H1 (cell line): ENCODE measurements around the gene SS18. TPM values are rescaled to one million over a fixed set of nuclear protein-coding genes. Genes with fewer than 3 reads are reported as not detected.

Experiments used
- CTCF ChIA-PET: fragments of 300-600 bp; sonication (Branson Sonifier 250); formaldehyde crosslinking; loops from one replicate; lab custom pipeline; 2021; ENCODE audit not compliant: partially characterized antibody; lab: Charles Lee
- POLR2A ChIA-PET: fragments of 300-600 bp; sonication (Branson Sonifier 250); formaldehyde crosslinking; loops from one replicate; lab custom pipeline; 2021; ENCODE audit warnings: inconsistent platforms; ENCODE audit not compliant: partially characterized antibody; lab: Charles Lee
- DNase-seq, 2 experiments: peaks; one replicate each; pipeline versions ENCODE4 v3.0.0 to v3.0.0-alpha.2; 2010 to 2022; ENCODE audit warnings: low spot score in 2 of 2, low read depth in 1 of 2, mixed read lengths in 1 of 2
- FAIRE-seq: peaks from 2 replicates; lab custom pipeline; 2011; peaks lifted over from hg19 to GRCh38; lab: Jason Lieb, UNC
- H2AFZ ChIP-seq: 2 replicates; pipeline ENCODE4 v1.8.1; 2012; ENCODE audit warnings: low read length, inconsistent platforms
- H2AK5ac ChIP-seq: 2 replicates; pipeline ENCODE4 v1.6.1; 2013; ENCODE audit warnings: low read depth, low read length
- H2BK120ac ChIP-seq: replicated peaks from 2 replicates; pipeline ENCODE3; 2013; ENCODE audit warnings: low read depth, low read length, inconsistent platforms
- H2BK12ac ChIP-seq: 2 replicates; pipeline ENCODE4 v1.6.1; 2013; ENCODE audit warnings: low read depth, low read length
- H2BK15ac ChIP-seq: 2 replicates; pipeline ENCODE4 v1.6.1; 2013; ENCODE audit warnings: low read length
- H2BK20ac ChIP-seq: 2 replicates; pipeline ENCODE4 v1.6.1; 2013; ENCODE audit warnings: low read length
- H2BK5ac ChIP-seq: 2 replicates; pipeline ENCODE4 v1.6.1; 2013; ENCODE audit warnings: low read depth, low read length
- H3K14ac ChIP-seq: 2 replicates; pipeline ENCODE4 v1.6.1; 2013; ENCODE audit warnings: inconsistent platforms; ENCODE audit not compliant: insufficient read length
- H3K18ac ChIP-seq: 2 replicates; pipeline ENCODE4 v1.6.1; 2013; ENCODE audit warnings: low read length; ENCODE audit errors: extremely low read depth
- H3K23ac ChIP-seq: 2 replicates; pipeline ENCODE4 v1.6.1; 2013; ENCODE audit warnings: inconsistent platforms; ENCODE audit not compliant: insufficient read length
- H3K23me2 ChIP-seq: 2 replicates; pipeline ENCODE4 v1.6.1; 2013; ENCODE audit warnings: low read depth, low read length
- H3K27ac ChIP-seq: 2 replicates; pipeline ENCODE4 v1.6.1; 2011; ENCODE audit warnings: low read depth, low read length, inconsistent platforms
- H3K27me3 ChIP-seq, 4 experiments: replicated peaks in 1 of 4; 1 replicate in 1 of 4; 2 replicates in 3 of 4; pipeline versions ENCODE4 v1.6.1 to v1.8.1; 2011 to 2013; ENCODE audit warnings: low read length in 3 of 4, mild to moderate bottlenecking in 3 of 4, inconsistent platforms in 2 of 4, mixed read lengths in 2 of 4, moderate library complexity in 1 of 4; ENCODE audit not compliant: control insufficient read depth in 3 of 4, insufficient read depth in 3 of 4; ENCODE audit errors: extremely low read depth in 1 of 4
- H3K36me3 ChIP-seq, 4 experiments: 2 replicates each; pipeline versions ENCODE4 v1.6.1 to v1.8.1; 2011 to 2013; ENCODE audit warnings: mild to moderate bottlenecking in 4 of 4, low read length in 3 of 4, moderate library complexity in 2 of 4, control low read depth in 1 of 4, inconsistent platforms in 1 of 4; ENCODE audit not compliant: insufficient read depth in 4 of 4, control insufficient read depth in 2 of 4
- H3K4ac ChIP-seq: replicated peaks from 2 replicates; pipeline ENCODE3; 2013; ENCODE audit warnings: low read length, low read depth, mixed read lengths, inconsistent platforms; ENCODE audit not compliant: insufficient read length
- H3K4me1 ChIP-seq, 4 experiments: replicated peaks in 1 of 4; 1 replicate in 1 of 4; 2 replicates in 3 of 4; pipeline versions ENCODE4 v1.6.1 to v1.8.1; 2011 to 2013; ENCODE audit warnings: low read length in 3 of 4, inconsistent platforms in 2 of 4, mixed read lengths in 1 of 4; ENCODE audit not compliant: insufficient read depth in 4 of 4, control insufficient read depth in 3 of 4
- H3K4me2 ChIP-seq, 2 experiments: 2 replicates each; pipeline versions ENCODE4 v1.6.1 to v1.8.1; 2011 to 2013; ENCODE audit warnings: low read depth in 2 of 2, low read length in 2 of 2, control low read depth in 1 of 2, inconsistent platforms in 1 of 2, mild to moderate bottlenecking in 1 of 2; ENCODE audit not compliant: insufficient read depth in 1 of 2
- H3K4me3 ChIP-seq, 4 experiments: fragments of 200-600, 300-600 bp in 1 of 4; sonication (generic), shearing (Covaris generic), sonication (Bioruptor Twin) in 1 of 4; 2 replicates each; pipeline versions ENCODE4 v1.5.1 to v1.8.1; 2011 to 2016; ENCODE audit warnings: low read length in 4 of 4, low read depth in 3 of 4, control low read depth in 2 of 4, inconsistent platforms in 2 of 4, mild to moderate bottlenecking in 2 of 4, mixed read lengths in 1 of 4, moderate library complexity in 1 of 4; ENCODE audit not compliant: insufficient read depth in 2 of 4; ENCODE audit errors: extremely low read depth in 1 of 4
- H3K56ac ChIP-seq: replicated peaks from 2 replicates; pipeline ENCODE3; 2013; ENCODE audit warnings: low read depth, mild to moderate bottlenecking, mixed read lengths, low read length, inconsistent platforms; ENCODE audit not compliant: insufficient read length
- H3K79me1 ChIP-seq: 2 replicates; pipeline ENCODE4 v1.6.1; 2013; ENCODE audit warnings: low read depth, low read length, control low read depth
- H3K79me2 ChIP-seq, 2 experiments: 2 replicates each; pipeline versions ENCODE4 v1.6.1 to v1.8.1; 2012 to 2013; ENCODE audit warnings: low read length in 2 of 2, mild to moderate bottlenecking in 2 of 2, inconsistent platforms in 1 of 2; ENCODE audit not compliant: insufficient read depth in 2 of 2, control insufficient read depth in 1 of 2
- H3K9ac ChIP-seq, 4 experiments: replicated peaks in 1 of 4; 1 replicate in 1 of 4; 2 replicates in 3 of 4; pipeline versions ENCODE4 v1.6.1 to v1.8.1; 2011 to 2013; ENCODE audit warnings: low read depth in 3 of 4, low read length in 3 of 4, control low read depth in 2 of 4, mild to moderate bottlenecking in 2 of 4, moderate library complexity in 2 of 4, inconsistent platforms in 1 of 4; ENCODE audit errors: extremely low read depth in 1 of 4
- H3K9me3 ChIP-seq, 2 experiments: 2 replicates each; pipeline versions ENCODE4 v1.6.1 to v1.8.1; 2012 to 2013; ENCODE audit warnings: mild to moderate bottlenecking in 2 of 2, moderate library complexity in 2 of 2, control low read depth in 1 of 2, inconsistent platforms in 1 of 2, low read depth in 1 of 2, low read length in 1 of 2, mixed read lengths in 1 of 2; ENCODE audit not compliant: insufficient read depth in 2 of 2
- H4K20me1 ChIP-seq, 2 experiments: replicated peaks in 1 of 2; 2 replicates each; pipeline versions ENCODE3 to v1.8.1; 2011 to 2013; ENCODE audit warnings: inconsistent platforms in 2 of 2, low read length in 2 of 2, mild to moderate bottlenecking in 1 of 2; ENCODE audit not compliant: insufficient read depth in 2 of 2, control insufficient read depth in 1 of 2
- H4K5ac ChIP-seq: 2 replicates; pipeline ENCODE4 v1.6.1; 2013; ENCODE audit warnings: low read length, low read depth, mixed read lengths, inconsistent platforms; ENCODE audit not compliant: insufficient read length
- H4K8ac ChIP-seq: 2 replicates; pipeline ENCODE4 v1.8.0; 2013; ENCODE audit warnings: mild to moderate bottlenecking, moderate library complexity, low read length, inconsistent platforms; ENCODE audit not compliant: insufficient read depth; ENCODE audit errors: extremely low read depth
- H4K91ac ChIP-seq: replicated peaks from 2 replicates; pipeline ENCODE3; 2013; ENCODE audit warnings: low read length, mixed read lengths, inconsistent platforms; ENCODE audit not compliant: insufficient read length
- CEBPB ChIP-seq: IDR thresholded peaks from 2 replicates; pipeline ENCODE4 v1.6.1; 2012; ENCODE audit warnings: low read depth, low read length
- CHD2 ChIP-seq: IDR thresholded peaks from 2 replicates; pipeline ENCODE4 v1.6.1; 2012; ENCODE audit warnings: low read length, improper control_type of control experiment
- EGR1 ChIP-seq: IDR thresholded peaks from 2 replicates; pipeline ENCODE4 v1.6.1; 2011; ENCODE audit warnings: low read depth, low read length, borderline replicate concordance
- JUND ChIP-seq: IDR thresholded peaks from 2 replicates; pipeline ENCODE4 v1.6.1; 2011; ENCODE audit warnings: mild to moderate bottlenecking, improper control_type of control experiment, low read length
- KDM5A ChIP-seq: fragments of 200-600 bp; IDR thresholded peaks from 2 replicates; pipeline ENCODE4 v1.7.1; 2012; ENCODE audit warnings: mild to moderate bottlenecking, low read length, inconsistent platforms, mixed read lengths
- PHF8 ChIP-seq: fragments of 200-600 bp; sonication (generic); conservative IDR thresholded peaks from 2 replicates; pipeline ENCODE4 v1.7.1; 2012; ENCODE audit warnings: low read depth, mild to moderate bottlenecking, inconsistent platforms, low read length, moderate library complexity
- POLR2AphosphoS5 ChIP-seq: IDR thresholded peaks from 2 replicates; pipeline ENCODE4 v1.6.1; 2011; ENCODE audit warnings: low read depth, low read length
- POU5F1 ChIP-seq: IDR thresholded peaks from 2 replicates; pipeline ENCODE4 v1.6.1; 2011; ENCODE audit warnings: low read depth, mild to moderate bottlenecking, low read length, moderate library complexity
- RFX5 ChIP-seq: IDR thresholded peaks from 2 replicates; pipeline ENCODE4 v1.6.1; 2011; ENCODE audit warnings: low read depth, low read length, improper control_type of control experiment, borderline replicate concordance
- SIRT6 ChIP-seq: IDR thresholded peaks from one replicate; pipeline ENCODE4 v1.7.1; 2012; ENCODE audit warnings: low read length, inconsistent platforms
- SIX5 ChIP-seq: IDR thresholded peaks from 2 replicates; pipeline ENCODE4 v1.6.1; 2011; ENCODE audit warnings: mild to moderate bottlenecking, low read depth, low read length
- TAF7 ChIP-seq: optimal IDR thresholded peaks from 2 replicates; pipeline ENCODE3; 2011; ENCODE audit warnings: low read depth, mild to moderate bottlenecking, inconsistent platforms, low read length, moderate library complexity, borderline replicate concordance
- TEAD4 ChIP-seq: IDR thresholded peaks from 2 replicates; pipeline ENCODE4 v1.6.1; 2012; ENCODE audit warnings: low read depth, low read length, inconsistent platforms, mixed read lengths
- WGBS, 2 experiments: shearing (Covaris generic) in 1 of 2; methylation state at CpG; one replicate each; pipeline versions ENCODE4 v1.1.6 to v1.1.7; 2013 to 2015; ENCODE audit warnings: low lambda C conversion rate in 2 of 2, mixed read lengths in 2 of 2, inconsistent platforms in 1 of 2, low coverage in 1 of 2, missing lambda C conversion rate in 1 of 2; ENCODE audit not compliant: insufficient replicate concordance in 2 of 2, insufficient coverage in 1 of 2, insufficient read length in 1 of 2; ENCODE audit errors: extremely low coverage in 1 of 2, missing lambda C conversion rate in 1 of 2; 5-methylcytosine and 5-hydroxymethylcytosine counted together
- polyA plus RNA-seq, 7 experiments: library from polyadenylated mRNA; depleted of rRNA in 3 of 7; stranded (reverse) in 5 of 7; unstranded in 2 of 7; fragments of >200 nt in 5 of 7; fragments of 200-250 nt in 2 of 7; gene quantifications; 1 replicate in 5 of 7; 2 replicates in 1 of 7; 4 replicates in 1 of 7; pipeline versions ENCODE4 v1.2.1 to v1.2.3, GENCODE V29; 2011 to 2013; ENCODE audit warnings: missing spikeins in 2 of 7, mixed read lengths in 2 of 7
- total RNA-seq: library from RNA; stranded (reverse); fragmentation: NEBNext Ultra II Directional; extraction: Animal tissue kit (Norgen Biotek cat#: 25700); gene quantifications from 2 replicates; pipeline ENCODE4 v1.2.1, GENCODE V29; 2021
- TF ChIP-seq, protein P1 (sequence below): IDR thresholded peaks from 2 replicates; pipeline ENCODE4 v1.6.1; 2011; ENCODE audit warnings: low read length, improper control_type of control experiment
- TF ChIP-seq, protein P2 (sequence below): IDR thresholded peaks from 2 replicates; pipeline ENCODE4 v1.6.1; 2012; ENCODE audit warnings: inconsistent platforms

SS18 gene
- total and polyA plus RNA-seq, 2 of the 8 experiments (the other 6 are each of a cell fraction or from before 2014, with no cell fraction given): 83.5 to 106 TPM

DNA sequence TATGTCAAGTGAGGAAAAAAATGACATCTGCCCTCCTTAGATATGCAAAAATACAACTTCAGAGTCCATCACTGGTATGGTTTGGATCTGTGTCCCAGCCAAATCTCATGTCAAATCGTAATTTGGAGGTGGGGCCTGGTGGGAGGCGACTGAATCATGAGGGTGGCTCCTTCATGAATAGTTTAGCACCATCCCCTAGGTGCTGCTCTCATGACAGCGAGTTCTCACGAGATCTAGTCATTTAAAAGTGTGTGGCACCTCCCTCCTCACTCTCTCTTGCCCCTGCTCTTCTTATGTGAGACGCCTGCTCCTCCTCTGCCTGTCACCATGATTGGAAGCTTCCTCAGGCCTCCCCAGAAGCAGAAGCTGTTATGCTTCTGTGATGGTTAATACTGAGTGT is 37.4 kb upstream of the SS18 start:
- Histone ChIP-seq H2BK15ac (no peak overlapping the region), H3K23ac (no peak overlapping the region), H3K36me3 (no peaks in the 10 kb centered on the region), H3K9me3 (no peaks in the 10 kb centered on the region), H3K18ac (no peak overlapping the region), H4K20me1 (no peaks in the 10 kb centered on the region), H3K4me3 (no peak overlapping the region), H2AFZ (peak overlapping the region; percentile 4; the same call in 1 of the 2 replicates), H3K4me1 (no peaks in the 10 kb centered on the region), H3K79me1 (no peaks in the 10 kb centered on the region), H2BK12ac (no peak overlapping the region), H2BK20ac (no peak overlapping the region), H3K79me2 (no peaks in the 10 kb centered on the region), H3K56ac (no peak overlapping the region), H4K8ac (no peak overlapping the region), H3K9ac (no peak overlapping the region), H2BK120ac (no peak overlapping the region), H3K23me2 (no peaks in the 10 kb centered on the region), H3K27ac (no peak overlapping the region), H4K91ac (no peak overlapping the region), H3K4me2 (no peak overlapping the region), H2BK5ac (no peak overlapping the region), H4K5ac (no peak overlapping the region), H3K27me3 (no peaks in the 10 kb centered on the region), H2AK5ac (no peak overlapping the region), H3K14ac (no peak overlapping the region), H3K4ac (no peak overlapping the region)
- CTCF ChIA-PET: interaction anchor here (1.8 kb wide), 1 partner anchor 13 kb away, joined by 5 read pairs; no protein-coding TSS in a partner anchor
- WGBS, 2 experiments: 86% methylated on average over 5 of the region's 5 CpGs; no CpG with 5 or more reads in 1 of the 2 experiments
- POLR2A ChIA-PET: no interaction called here
- DNase-seq: no peak
- no peak for FAIRE-seq
- TF ChIP-seq TAF7: no peak
- TF ChIP-seq POLR2AphosphoS5: no peak
- TF ChIP-seq, protein P1, sequence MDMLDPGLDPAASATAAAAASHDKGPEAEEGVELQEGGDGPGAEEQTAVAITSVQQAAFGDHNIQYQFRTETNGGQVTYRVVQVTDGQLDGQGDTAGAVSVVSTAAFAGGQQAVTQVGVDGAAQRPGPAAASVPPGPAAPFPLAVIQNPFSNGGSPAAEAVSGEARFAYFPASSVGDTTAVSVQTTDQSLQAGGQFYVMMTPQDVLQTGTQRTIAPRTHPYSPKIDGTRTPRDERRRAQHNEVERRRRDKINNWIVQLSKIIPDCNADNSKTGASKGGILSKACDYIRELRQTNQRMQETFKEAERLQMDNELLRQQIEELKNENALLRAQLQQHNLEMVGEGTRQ: no peak
- TF ChIP-seq JUND: no peak
- TF ChIP-seq CHD2: no peak
- no peak for TF ChIP-seq CEBPB
- no peak for TF ChIP-seq TEAD4
- TF ChIP-seq PHF8: no peak
- TF ChIP-seq, protein P2, sequence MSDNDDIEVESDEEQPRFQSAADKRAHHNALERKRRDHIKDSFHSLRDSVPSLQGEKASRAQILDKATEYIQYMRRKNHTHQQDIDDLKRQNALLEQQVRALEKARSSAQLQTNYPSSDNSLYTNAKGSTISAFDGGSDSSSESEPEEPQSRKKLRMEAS: no peak
- TF ChIP-seq SIX5: no peak
- TF ChIP-seq RFX5: no peak
- no peak for TF ChIP-seq SIRT6
- TF ChIP-seq KDM5A: no peak
- TF ChIP-seq EGR1: no peak
- TF ChIP-seq POU5F1: no peak
